HEK293 (cell line): ENCODE results near the gene MAS1.

Experiments
- CTCF ChIA-PET: fragments of 350-600 bp; formaldehyde crosslinking; extraction: SDS; loops from one replicate; lab custom pipeline; 2021; ENCODE audit warnings: antibody characterized with exemption; lab: Yijun Ruan, JAX
- POLR2A ChIA-PET: fragments of 300-600 bp; formaldehyde crosslinking; extraction: SDS; loops from one replicate; lab custom pipeline; 2020; ENCODE audit warnings: antibody characterized with exemption, inconsistent platforms; lab: Yijun Ruan, JAX
- H3K27ac ChIP-seq: fragments of 200-500 bp; sonication (Bioruptor generic); 2 replicates; pipeline ENCODE4 v1.5.1; 2014; ENCODE audit warnings: low read depth, low read length, control low read depth, inconsistent platforms; ENCODE audit errors: extremely low read depth
- H3K36me3 ChIP-seq, 2 experiments: fragments of 200-500 bp in 1 of 2; sonication (Bioruptor generic) in 1 of 2; 1 replicate in 1 of 2; 2 replicates in 1 of 2; pipeline ENCODE4 v1.5.1; 2014 to 2017; ENCODE audit warnings: inconsistent platforms in 2 of 2, low read length in 2 of 2; ENCODE audit not compliant: control insufficient read depth in 2 of 2, insufficient read depth in 1 of 2
- H3K4me1 ChIP-seq: fragments of 200-500 bp; sonication (Bioruptor generic); 2 replicates; pipeline ENCODE4 v1.5.1; 2014; ENCODE audit warnings: mild to moderate bottlenecking, low read length, inconsistent platforms; ENCODE audit not compliant: control insufficient read depth, insufficient read depth
- H3K4me3 ChIP-seq: 2 replicates; pipeline ENCODE4 v1.5.1; 2011; ENCODE audit warnings: low read depth, mild to moderate bottlenecking, control low read depth, low read length, moderate library complexity
- H3K9me3 ChIP-seq: fragments of 200-500 bp; sonication (Bioruptor generic); 2 replicates; pipeline ENCODE4 v1.5.1; 2014; ENCODE audit warnings: low read depth, low read length, inconsistent platforms; ENCODE audit not compliant: control insufficient read depth, insufficient read depth
- GLI4 ChIP-seq: fragments of 450-650 bp; formaldehyde crosslinking; IDR thresholded peaks from 2 replicates; pipeline ENCODE4 v1.5.1; 2016; ENCODE audit warnings: missing biosample characterization, missing genetic modification characterization
- GLIS2 ChIP-seq: fragments of 450-650 bp; formaldehyde crosslinking; IDR thresholded peaks from 2 replicates; pipeline ENCODE4 v1.5.1; 2016; ENCODE audit warnings: missing biosample characterization, missing genetic modification characterization
- KLF8 ChIP-seq: fragments of 450-650 bp; formaldehyde crosslinking; IDR thresholded peaks from 2 replicates; pipeline ENCODE4 v1.5.1; 2016; ENCODE audit warnings: missing biosample characterization, missing genetic modification characterization
- RBAK ChIP-seq: fragments of 450-650 bp; formaldehyde crosslinking; IDR thresholded peaks from 2 replicates; pipeline ENCODE4 v1.5.1; 2016; ENCODE audit warnings: missing biosample characterization, missing genetic modification characterization
- SCRT1 ChIP-seq: fragments of 450-650 bp; formaldehyde crosslinking; IDR thresholded peaks from 2 replicates; pipeline ENCODE4 v1.5.1; 2016; ENCODE audit warnings: missing biosample characterization, missing genetic modification characterization, borderline replicate concordance
- SCRT2 ChIP-seq: fragments of 450-650 bp; formaldehyde crosslinking; IDR thresholded peaks from 2 replicates; pipeline ENCODE4 v1.5.1; 2016; ENCODE audit warnings: missing biosample characterization, missing genetic modification characterization
- SP2 ChIP-seq: fragments of 450-650 bp; formaldehyde crosslinking; IDR thresholded peaks from 2 replicates; pipeline ENCODE4 v1.5.1; 2016; ENCODE audit warnings: missing biosample characterization, missing genetic modification characterization
- TRIM28 ChIP-seq: IDR thresholded peaks from 2 replicates; pipeline ENCODE4 v1.6.1; 2011; ENCODE audit warnings: low read length, control low read depth, borderline replicate concordance
- WT1 ChIP-seq: fragments of 450-650 bp; formaldehyde crosslinking; IDR thresholded peaks from 2 replicates; pipeline ENCODE4 v1.5.1; 2016; ENCODE audit warnings: missing biosample characterization, missing genetic modification characterization
- ZNF10 ChIP-seq: fragments of 450-650 bp; formaldehyde crosslinking; IDR thresholded peaks from 2 replicates; pipeline ENCODE4 v1.5.1; 2017; ENCODE audit warnings: missing biosample characterization, missing genetic modification characterization
- ZNF114 ChIP-seq: fragments of 450-650 bp; formaldehyde crosslinking; IDR thresholded peaks from 2 replicates; pipeline ENCODE4 v1.5.0; 2017; ENCODE audit warnings: missing biosample characterization, missing genetic modification characterization
- ZNF155 ChIP-seq: fragments of 450-650 bp; formaldehyde crosslinking; IDR thresholded peaks from 2 replicates; pipeline ENCODE4 v1.5.1; 2016; ENCODE audit warnings: missing biosample characterization, missing genetic modification characterization
- ZNF16 ChIP-seq: fragments of 450-650 bp; formaldehyde crosslinking; IDR thresholded peaks from 2 replicates; pipeline ENCODE4 v1.5.1; 2016; ENCODE audit warnings: low read depth, missing biosample characterization, missing genetic modification characterization
- ZNF184 ChIP-seq: fragments of 450-650 bp; IDR thresholded peaks from 2 replicates; pipeline ENCODE4 v1.5.1; 2018; ENCODE audit warnings: missing biosample characterization, mild to moderate bottlenecking, missing genetic modification characterization
- ZNF24 ChIP-seq: fragments of 450-650 bp; formaldehyde crosslinking; IDR thresholded peaks from 2 replicates; pipeline ENCODE4 v1.5.1; 2016; ENCODE audit warnings: missing biosample characterization, missing genetic modification characterization
- ZNF302 ChIP-seq: fragments of 450-650 bp; formaldehyde crosslinking; IDR thresholded peaks from 2 replicates; pipeline ENCODE4 v1.5.1; 2016; ENCODE audit warnings: missing biosample characterization, missing genetic modification characterization, low read depth
- ZNF404 ChIP-seq: fragments of 450-650 bp; formaldehyde crosslinking; IDR thresholded peaks from 2 replicates; pipeline ENCODE4 v1.5.1; 2017; ENCODE audit warnings: missing biosample characterization, missing genetic modification characterization
- ZNF423 ChIP-seq: fragments of 450-650 bp; formaldehyde crosslinking; IDR thresholded peaks from 2 replicates; pipeline ENCODE4 v1.5.1; 2016; ENCODE audit warnings: missing biosample characterization, missing genetic modification characterization
- ZNF530 ChIP-seq: fragments of 450-650 bp; formaldehyde crosslinking; IDR thresholded peaks from 2 replicates; pipeline ENCODE4 v1.5.1; 2016; ENCODE audit warnings: low read depth, missing biosample characterization, missing genetic modification characterization
- ZNF585B ChIP-seq: fragments of 450-650 bp; formaldehyde crosslinking; IDR thresholded peaks from 2 replicates; pipeline ENCODE4 v1.5.1; 2016; ENCODE audit warnings: missing biosample characterization, missing genetic modification characterization
- ZNF610 ChIP-seq: fragments of 450-650 bp; formaldehyde crosslinking; IDR thresholded peaks from 2 replicates; pipeline ENCODE4 v1.5.1; 2016; ENCODE audit warnings: missing biosample characterization, missing genetic modification characterization, borderline replicate concordance
- ZNF670 ChIP-seq: fragments of 450-650 bp; formaldehyde crosslinking; IDR thresholded peaks from 2 replicates; pipeline ENCODE4 v1.5.1; 2016; ENCODE audit warnings: missing biosample characterization, missing genetic modification characterization, low read depth
- ZNF747 ChIP-seq: fragments of 450-650 bp; formaldehyde crosslinking; IDR thresholded peaks from 2 replicates; pipeline ENCODE4 v1.5.1; 2016; ENCODE audit warnings: missing biosample characterization, missing genetic modification characterization
- ZNF768 ChIP-seq: fragments of 450-650 bp; formaldehyde crosslinking; IDR thresholded peaks from 2 replicates; pipeline ENCODE4 v1.5.1; 2018; ENCODE audit warnings: missing biosample characterization, mild to moderate bottlenecking, missing genetic modification characterization
- ZSCAN30 ChIP-seq: fragments of 450-650 bp; IDR thresholded peaks from 2 replicates; pipeline ENCODE4 v1.5.1; 2018; ENCODE audit warnings: missing biosample characterization, mild to moderate bottlenecking, missing genetic modification characterization, moderate library complexity
- ZXDB ChIP-seq: fragments of 450-650 bp; formaldehyde crosslinking; IDR thresholded peaks from 2 replicates; pipeline ENCODE4 v1.5.1; 2016; ENCODE audit warnings: missing biosample characterization, missing genetic modification characterization
- TF ChIP-seq, protein P1 (sequence below): fragments of 450-650 bp; formaldehyde crosslinking; IDR thresholded peaks from 2 replicates; pipeline ENCODE4 v1.5.1; 2016; ENCODE audit warnings: missing biosample characterization, missing genetic modification characterization
- TF ChIP-seq, protein P2 (sequence below): fragments of 450-650 bp; formaldehyde crosslinking; IDR thresholded peaks from 2 replicates; pipeline ENCODE4 v1.5.1; 2016; ENCODE audit warnings: missing biosample characterization, missing genetic modification characterization
- TF ChIP-seq, protein P3 (sequence below): IDR thresholded peaks from 2 replicates; pipeline ENCODE4 v1.6.1; 2011; ENCODE audit warnings: mild to moderate bottlenecking, low read depth, low read length, borderline replicate concordance
- TF ChIP-seq, protein P4 (sequence below): fragments of 450-650 bp; formaldehyde crosslinking; IDR thresholded peaks from 2 replicates; pipeline ENCODE4 v1.5.1; 2016; ENCODE audit warnings: missing biosample characterization, missing genetic modification characterization

MAS1 gene

DNA sequence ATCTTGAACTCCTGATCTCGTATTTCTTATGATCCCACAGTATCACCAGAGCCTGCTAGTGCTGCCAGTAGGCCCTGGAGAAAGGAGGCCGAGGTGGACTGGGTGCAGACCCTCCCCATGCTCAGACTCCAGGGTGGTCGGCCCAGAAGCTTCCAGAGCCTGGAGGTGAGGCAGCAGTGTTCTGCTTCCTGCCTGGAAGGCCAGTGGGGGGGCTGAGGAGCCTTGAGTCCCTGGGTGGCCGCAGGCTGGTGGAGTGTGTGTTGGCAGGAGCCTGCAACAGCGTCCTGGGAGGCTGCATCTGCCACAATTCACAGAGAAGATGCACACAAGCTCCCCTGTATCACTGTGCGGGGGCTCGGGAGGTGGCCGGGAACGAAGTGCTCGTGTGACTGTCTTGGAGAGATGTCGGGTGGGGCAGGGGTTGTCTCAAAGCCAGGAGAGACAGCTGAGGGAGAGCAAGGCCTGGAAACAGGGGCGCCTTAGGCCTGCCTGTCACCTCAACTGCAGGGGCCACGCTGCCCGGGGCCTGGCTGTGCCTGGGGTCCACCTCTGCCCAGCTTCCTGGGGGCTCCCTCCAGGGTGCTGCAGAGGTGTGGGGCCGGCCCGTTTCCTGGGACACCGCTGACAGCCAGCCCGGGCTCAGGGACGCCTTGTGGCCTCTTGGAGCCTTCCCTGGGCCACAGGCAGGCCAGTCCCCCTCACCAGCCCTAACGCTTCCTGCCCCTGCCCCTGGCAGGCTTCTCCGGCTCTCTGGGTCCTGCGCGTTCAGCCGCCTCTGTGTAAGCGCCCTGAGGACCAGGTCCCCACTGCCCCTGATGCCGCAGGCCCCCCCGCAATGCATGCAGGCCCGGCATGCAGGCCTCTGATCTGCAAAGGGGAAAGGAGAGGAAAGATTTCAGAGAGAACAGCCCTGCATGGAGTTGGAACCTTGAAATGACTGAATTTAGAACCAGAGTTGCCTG is 24.2 kb upstream of the MAS1 start:
- no peaks in the 10 kb centered on the region for H3K4me1 ChIP-seq
- TF ChIP-seq RBAK = no peak
- TF ChIP-seq, protein P1, sequence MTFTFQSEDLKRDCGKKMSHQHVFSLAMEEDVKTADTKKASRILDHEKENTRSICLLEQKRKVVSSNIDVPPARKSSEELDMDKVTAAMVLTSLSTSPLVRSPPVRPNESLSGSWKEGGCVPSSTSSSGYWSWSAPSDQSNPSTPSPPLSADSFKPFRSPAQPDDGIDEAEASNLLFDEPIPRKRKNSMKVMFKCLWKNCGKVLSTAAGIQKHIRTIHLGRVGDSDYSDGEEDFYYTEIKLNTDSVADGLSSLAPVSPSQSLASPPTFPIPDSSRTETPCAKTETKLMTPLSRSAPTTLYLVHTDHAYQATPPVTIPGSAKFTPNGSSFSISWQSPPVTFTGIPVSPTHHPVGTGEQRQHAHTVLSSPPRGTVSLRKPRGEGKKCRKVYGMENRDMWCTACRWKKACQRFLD (tag by site-specific recombination) = no peak
- no peak for TF ChIP-seq SCRT2 (tag by site-specific recombination)
- no peak for TF ChIP-seq SCRT1 (tag by site-specific recombination)
- TF ChIP-seq TRIM28 = no peak
- TF ChIP-seq ZNF610 = no peak
- no peak for TF ChIP-seq GLIS2 (tag by site-specific recombination)
- TF ChIP-seq WT1 (tag by site-specific recombination) = no peak
- no peak for TF ChIP-seq ZNF10 (tag by site-specific recombination)
- no peak for TF ChIP-seq SP2
- TF ChIP-seq ZXDB (tag by site-specific recombination) = no peak
- no peak for TF ChIP-seq ZNF530 (tag by site-specific recombination)
- TF ChIP-seq ZNF184 (tag by site-specific recombination) = no peak
- no peak for TF ChIP-seq KLF8 (tag by site-specific recombination)
- no peak for TF ChIP-seq ZNF768
- TF ChIP-seq ZNF585B (tag by site-specific recombination) = no peak
- TF ChIP-seq ZSCAN30 = no peak
- TF ChIP-seq ZNF114 (tag by site-specific recombination) = no peak
- TF ChIP-seq ZNF423 (tag by site-specific recombination) = no peak
- CTCF ChIA-PET = interaction anchor here (0.6 to 1.3 kb wide), 8 partner anchors 10 to 692 kb away, joined by 3 to 5 read pairs (median 3); no protein-coding TSS in a partner anchor
- no peak overlapping the region for H3K27ac ChIP-seq
- POLR2A ChIA-PET = no interaction called here
- no peaks in the 10 kb centered on the region for H3K36me3 ChIP-seq
- H3K4me3 ChIP-seq = no peak overlapping the region
- no peaks in the 10 kb centered on the region for H3K9me3 ChIP-seq

DNA sequence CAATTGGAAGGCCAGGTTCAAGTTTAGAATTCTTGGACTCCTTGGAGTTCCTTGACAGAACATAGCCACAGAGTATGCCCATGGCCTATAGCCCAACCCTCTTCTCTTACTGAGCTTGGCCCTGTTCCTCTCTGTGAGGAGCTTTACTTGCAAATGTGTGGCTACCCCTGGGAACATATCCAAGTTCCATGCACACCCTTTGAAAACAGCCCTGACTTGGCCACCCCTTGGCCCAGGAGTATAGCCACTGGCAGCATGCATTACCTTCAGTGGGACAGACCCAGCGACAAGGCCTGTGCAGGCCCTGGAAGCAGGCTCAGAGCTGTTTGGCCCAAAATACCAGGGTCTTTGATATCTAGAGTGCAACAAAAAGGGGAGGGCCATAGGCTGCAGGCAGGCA is 19.5 kb upstream of the MAS1 start:
- Histone ChIP-seq H3K4me3 (no peak overlapping the region), H3K4me1 (no peaks in the 10 kb centered on the region), H3K27ac (no peak overlapping the region), H3K9me3 (no peaks in the 10 kb centered on the region), H3K36me3 (no peaks in the 10 kb centered on the region)
- CTCF ChIA-PET = no interaction called here
- no peak for TF ChIP-seq ZNF670
- TF ChIP-seq ZNF16 (tag by site-specific recombination) = no peak
- TF ChIP-seq, protein P2, sequence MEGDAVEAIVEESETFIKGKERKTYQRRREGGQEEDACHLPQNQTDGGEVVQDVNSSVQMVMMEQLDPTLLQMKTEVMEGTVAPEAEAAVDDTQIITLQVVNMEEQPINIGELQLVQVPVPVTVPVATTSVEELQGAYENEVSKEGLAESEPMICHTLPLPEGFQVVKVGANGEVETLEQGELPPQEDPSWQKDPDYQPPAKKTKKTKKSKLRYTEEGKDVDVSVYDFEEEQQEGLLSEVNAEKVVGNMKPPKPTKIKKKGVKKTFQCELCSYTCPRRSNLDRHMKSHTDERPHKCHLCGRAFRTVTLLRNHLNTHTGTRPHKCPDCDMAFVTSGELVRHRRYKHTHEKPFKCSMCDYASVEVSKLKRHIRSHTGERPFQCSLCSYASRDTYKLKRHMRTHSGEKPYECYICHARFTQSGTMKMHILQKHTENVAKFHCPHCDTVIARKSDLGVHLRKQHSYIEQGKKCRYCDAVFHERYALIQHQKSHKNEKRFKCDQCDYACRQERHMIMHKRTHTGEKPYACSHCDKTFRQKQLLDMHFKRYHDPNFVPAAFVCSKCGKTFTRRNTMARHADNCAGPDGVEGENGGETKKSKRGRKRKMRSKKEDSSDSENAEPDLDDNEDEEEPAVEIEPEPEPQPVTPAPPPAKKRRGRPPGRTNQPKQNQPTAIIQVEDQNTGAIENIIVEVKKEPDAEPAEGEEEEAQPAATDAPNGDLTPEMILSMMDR (tag by site-specific recombination) = no peak
- TF ChIP-seq ZNF155 (tag by site-specific recombination) = no peak
- TF ChIP-seq, protein P3, sequence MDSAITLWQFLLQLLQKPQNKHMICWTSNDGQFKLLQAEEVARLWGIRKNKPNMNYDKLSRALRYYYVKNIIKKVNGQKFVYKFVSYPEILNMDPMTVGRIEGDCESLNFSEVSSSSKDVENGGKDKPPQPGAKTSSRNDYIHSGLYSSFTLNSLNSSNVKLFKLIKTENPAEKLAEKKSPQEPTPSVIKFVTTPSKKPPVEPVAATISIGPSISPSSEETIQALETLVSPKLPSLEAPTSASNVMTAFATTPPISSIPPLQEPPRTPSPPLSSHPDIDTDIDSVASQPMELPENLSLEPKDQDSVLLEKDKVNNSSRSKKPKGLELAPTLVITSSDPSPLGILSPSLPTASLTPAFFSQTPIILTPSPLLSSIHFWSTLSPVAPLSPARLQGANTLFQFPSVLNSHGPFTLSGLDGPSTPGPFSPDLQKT = no peak
- TF ChIP-seq ZNF404 = no peak
- TF ChIP-seq ZNF747 (tag by site-specific recombination) = no peak
- TF ChIP-seq, protein P4, sequence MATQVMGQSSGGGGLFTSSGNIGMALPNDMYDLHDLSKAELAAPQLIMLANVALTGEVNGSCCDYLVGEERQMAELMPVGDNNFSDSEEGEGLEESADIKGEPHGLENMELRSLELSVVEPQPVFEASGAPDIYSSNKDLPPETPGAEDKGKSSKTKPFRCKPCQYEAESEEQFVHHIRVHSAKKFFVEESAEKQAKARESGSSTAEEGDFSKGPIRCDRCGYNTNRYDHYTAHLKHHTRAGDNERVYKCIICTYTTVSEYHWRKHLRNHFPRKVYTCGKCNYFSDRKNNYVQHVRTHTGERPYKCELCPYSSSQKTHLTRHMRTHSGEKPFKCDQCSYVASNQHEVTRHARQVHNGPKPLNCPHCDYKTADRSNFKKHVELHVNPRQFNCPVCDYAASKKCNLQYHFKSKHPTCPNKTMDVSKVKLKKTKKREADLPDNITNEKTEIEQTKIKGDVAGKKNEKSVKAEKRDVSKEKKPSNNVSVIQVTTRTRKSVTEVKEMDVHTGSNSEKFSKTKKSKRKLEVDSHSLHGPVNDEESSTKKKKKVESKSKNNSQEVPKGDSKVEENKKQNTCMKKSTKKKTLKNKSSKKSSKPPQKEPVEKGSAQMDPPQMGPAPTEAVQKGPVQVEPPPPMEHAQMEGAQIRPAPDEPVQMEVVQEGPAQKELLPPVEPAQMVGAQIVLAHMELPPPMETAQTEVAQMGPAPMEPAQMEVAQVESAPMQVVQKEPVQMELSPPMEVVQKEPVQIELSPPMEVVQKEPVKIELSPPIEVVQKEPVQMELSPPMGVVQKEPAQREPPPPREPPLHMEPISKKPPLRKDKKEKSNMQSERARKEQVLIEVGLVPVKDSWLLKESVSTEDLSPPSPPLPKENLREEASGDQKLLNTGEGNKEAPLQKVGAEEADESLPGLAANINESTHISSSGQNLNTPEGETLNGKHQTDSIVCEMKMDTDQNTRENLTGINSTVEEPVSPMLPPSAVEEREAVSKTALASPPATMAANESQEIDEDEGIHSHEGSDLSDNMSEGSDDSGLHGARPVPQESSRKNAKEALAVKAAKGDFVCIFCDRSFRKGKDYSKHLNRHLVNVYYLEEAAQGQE (tag by site-specific recombination) = no peak
- no peak for TF ChIP-seq GLI4 (tag by site-specific recombination)
- no peak for TF ChIP-seq ZNF24
- TF ChIP-seq ZNF302 (tag by site-specific recombination) = no peak
- no peak for TF ChIP-seq KLF8 (tag by site-specific recombination)
- TF ChIP-seq ZNF10 (tag by site-specific recombination) = no peak
- POLR2A ChIA-PET = no interaction called here
